ENCODE measurements around the gene ISM2.
"Not testable (repeated sequence)": the region's sequence is repeated elsewhere in the genome, so short reads cannot be mapped to it uniquely, and the experiment has no call there.

The ISM2 gene

DNA sequence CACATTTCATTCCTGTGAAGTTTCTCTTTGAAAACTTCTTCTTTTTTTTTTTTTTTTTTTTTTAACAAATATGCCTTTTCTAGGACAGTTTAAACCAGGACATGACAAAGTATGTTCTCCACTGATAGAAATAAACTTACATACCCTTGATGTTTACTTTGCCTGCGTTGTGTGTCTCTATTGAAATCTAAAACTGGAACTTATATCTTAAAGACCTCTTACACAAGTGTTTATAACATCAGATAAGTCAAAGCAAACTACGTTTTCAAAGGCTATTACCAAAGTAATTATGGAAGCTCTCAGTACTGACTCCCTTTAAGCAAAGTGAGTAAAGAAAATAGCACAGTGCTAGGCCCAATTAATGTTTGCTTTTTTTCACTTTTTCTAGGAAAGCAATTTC lies 30.6 kb upstream of the ISM2 start:
- Histone ChIP-seq H3K9me3 (ENCODE audit: control insufficient read depth, insufficient read depth, low read length) (no peaks in the 10 kb centered on the region), H3K27me3 (ENCODE audit: control insufficient read depth, insufficient read depth, low read length) (no peaks in the 10 kb centered on the region), H3K4me3 (ENCODE audit: low read depth, low read length) (no peak overlapping the region)

DNA sequence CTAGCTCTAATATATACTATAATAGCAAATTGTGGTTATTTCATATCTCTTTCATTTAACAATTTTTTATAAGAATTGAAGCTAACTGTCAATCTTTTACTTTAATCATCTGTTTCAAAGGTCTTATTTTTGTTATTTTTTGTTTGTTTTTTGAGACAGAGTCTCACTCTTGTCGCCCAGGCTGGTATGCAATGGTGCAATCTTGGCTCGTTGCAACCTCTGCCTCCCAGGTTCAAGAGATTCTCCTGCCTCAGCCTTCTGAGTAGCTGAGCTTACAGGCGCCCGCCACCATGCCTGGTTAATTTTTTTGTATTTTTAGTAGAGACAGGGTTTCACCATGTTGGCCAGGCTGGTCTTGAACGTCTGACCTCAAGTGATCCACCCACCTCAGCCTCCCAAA lies 30.1 kb upstream of the ISM2 start:
- H3K9ac ChIP-seq (ENCODE audit: low read depth, low read length); H3K27me3 ChIP-seq (ENCODE audit: control insufficient read depth, insufficient read depth, low read length); H3K4me3 ChIP-seq (ENCODE audit: low read depth, low read length); H3K4me1 ChIP-seq (ENCODE audit: control insufficient read depth, insufficient read depth, low read length); H3K36me3 ChIP-seq (ENCODE audit: control insufficient read depth, insufficient read depth, low read length); H3K9me3 ChIP-seq (ENCODE audit: control insufficient read depth, insufficient read depth, low read length): not testable (repeated sequence)

More for the DNA sequence above, 30.6 kb upstream of the ISM2 start:
- no peaks in the 10 kb centered on the region for H3K36me3 ChIP-seq (ENCODE audit: control insufficient read depth, insufficient read depth, low read length)
- H3K9ac ChIP-seq (ENCODE audit: low read depth, low read length) = no peak overlapping the region
- no peaks in the 10 kb centered on the region for H3K4me1 ChIP-seq (ENCODE audit: control insufficient read depth, insufficient read depth, low read length)

DNA sequence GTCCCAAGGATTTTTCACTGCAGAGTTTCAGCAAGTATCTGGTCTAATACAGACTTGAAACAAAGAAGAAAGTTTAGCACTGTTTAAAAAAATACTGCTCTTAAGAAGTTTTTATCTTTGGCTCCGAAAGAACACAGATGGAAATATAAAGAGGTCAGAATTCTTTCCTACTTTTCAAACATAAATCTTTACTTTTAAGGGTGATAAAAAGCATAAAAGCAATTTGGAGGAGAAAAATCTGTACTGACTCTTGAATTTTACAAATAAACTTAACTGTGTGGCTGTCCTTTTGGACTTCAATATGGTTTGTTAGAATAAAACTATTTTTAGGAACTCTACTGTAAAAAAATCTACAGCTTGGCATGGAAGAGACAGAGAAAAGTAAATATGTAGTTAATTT lies 27.6 kb upstream of the ISM2 start:
- no peak overlapping the region for H3K4me3 ChIP-seq (ENCODE audit: low read depth, low read length)
- H3K27me3 ChIP-seq (ENCODE audit: control insufficient read depth, insufficient read depth, low read length) = no peaks in the 10 kb centered on the region
- no peak overlapping the region for H3K9ac ChIP-seq (ENCODE audit: low read depth, low read length)
- no peaks in the 10 kb centered on the region for H3K9me3 ChIP-seq (ENCODE audit: control insufficient read depth, insufficient read depth, low read length)
- no peaks in the 10 kb centered on the region for H3K36me3 ChIP-seq (ENCODE audit: control insufficient read depth, insufficient read depth, low read length)
- no peaks in the 10 kb centered on the region for H3K4me1 ChIP-seq (ENCODE audit: control insufficient read depth, insufficient read depth, low read length)

DNA sequence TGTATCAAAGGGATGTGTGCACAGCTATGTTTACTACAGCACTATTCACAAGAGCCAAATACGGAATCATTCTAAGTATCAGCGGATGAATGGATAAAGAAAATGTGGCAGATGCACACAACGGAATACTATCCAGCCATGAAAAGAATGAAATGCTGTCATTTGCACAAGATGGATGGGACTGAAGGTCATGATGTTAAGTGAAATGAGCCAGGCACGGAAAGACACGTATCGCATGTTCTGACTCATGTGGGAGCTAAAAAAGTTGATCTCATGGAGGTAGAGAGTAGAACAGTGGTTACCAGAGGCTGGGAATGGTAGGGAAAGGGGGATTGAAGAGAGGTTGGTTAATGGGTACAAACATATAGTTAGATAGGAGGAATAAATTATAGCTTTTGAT lies 25.9 kb upstream of the ISM2 start:
- H3K4me1 ChIP-seq (ENCODE audit: control insufficient read depth, insufficient read depth, low read length) = no peaks in the 10 kb centered on the region
- no peak overlapping the region for H3K4me3 ChIP-seq (ENCODE audit: low read depth, low read length)
- H3K36me3 ChIP-seq (ENCODE audit: control insufficient read depth, insufficient read depth, low read length) = no peaks in the 10 kb centered on the region
- no peak overlapping the region for H3K9ac ChIP-seq (ENCODE audit: low read depth, low read length)
- H3K9me3 ChIP-seq (ENCODE audit: control insufficient read depth, insufficient read depth, low read length) = no peaks in the 10 kb centered on the region
- H3K27me3 ChIP-seq (ENCODE audit: control insufficient read depth, insufficient read depth, low read length) = no peaks in the 10 kb centered on the region

DNA sequence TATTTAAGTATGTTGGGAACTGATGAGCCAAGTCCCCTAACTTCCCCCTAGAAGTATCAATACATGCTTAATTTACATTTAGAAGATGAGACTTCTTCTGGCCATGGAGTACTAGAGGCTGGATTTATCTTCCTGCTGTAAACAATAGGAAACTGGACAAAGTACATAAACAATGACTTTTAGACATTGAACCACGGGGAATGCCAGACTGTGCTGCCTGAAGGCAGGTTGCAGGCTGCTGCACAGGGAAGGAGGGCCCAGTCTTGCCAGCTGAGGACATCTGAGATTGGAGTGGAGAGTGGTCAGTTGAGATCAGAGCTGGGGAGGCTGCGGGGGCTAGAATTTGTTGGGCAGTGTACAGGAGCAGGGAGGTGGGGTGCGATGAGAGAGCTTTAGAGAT lies 24.5 kb upstream of the ISM2 start:
- no peaks in the 10 kb centered on the region for H3K27me3 ChIP-seq (ENCODE audit: control insufficient read depth, insufficient read depth, low read length)
- no peaks in the 10 kb centered on the region for H3K9me3 ChIP-seq (ENCODE audit: control insufficient read depth, insufficient read depth, low read length)
- no peaks in the 10 kb centered on the region for H3K4me1 ChIP-seq (ENCODE audit: control insufficient read depth, insufficient read depth, low read length)
- no peak overlapping the region for H3K9ac ChIP-seq (ENCODE audit: low read depth, low read length)
- H3K4me3 ChIP-seq (ENCODE audit: low read depth, low read length) = no peak overlapping the region
- H3K36me3 ChIP-seq (ENCODE audit: control insufficient read depth, insufficient read depth, low read length) = no peaks in the 10 kb centered on the region

DNA sequence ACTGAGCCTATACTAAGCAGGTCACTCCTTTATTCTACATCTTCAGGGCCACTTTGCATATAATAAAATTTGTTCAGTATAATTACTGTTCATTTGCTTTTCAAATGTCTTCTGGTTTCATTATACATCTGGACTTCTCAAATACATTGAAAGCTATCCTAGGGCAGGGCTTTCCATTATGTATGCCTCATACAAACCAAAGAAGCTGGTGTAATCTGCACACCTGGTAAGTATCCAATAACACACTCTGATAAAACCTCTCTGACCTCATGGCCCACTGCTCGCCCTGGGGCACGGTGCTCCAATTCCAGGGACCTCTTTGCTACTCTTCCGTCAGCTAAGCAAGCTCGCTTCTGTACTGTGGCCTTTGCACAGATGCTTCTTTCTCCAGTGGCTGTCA lies 21.9 kb upstream of the ISM2 start:
- Histone ChIP-seq H3K4me1 (ENCODE audit: control insufficient read depth, insufficient read depth, low read length) (no peaks in the 10 kb centered on the region), H3K4me3 (ENCODE audit: low read depth, low read length) (no peak overlapping the region), H3K9me3 (ENCODE audit: control insufficient read depth, insufficient read depth, low read length) (no peaks in the 10 kb centered on the region), H3K9ac (ENCODE audit: low read depth, low read length) (no peak overlapping the region), H3K27me3 (ENCODE audit: control insufficient read depth, insufficient read depth, low read length) (no peaks in the 10 kb centered on the region), H3K36me3 (ENCODE audit: control insufficient read depth, insufficient read depth, low read length) (no peaks in the 10 kb centered on the region)

DNA sequence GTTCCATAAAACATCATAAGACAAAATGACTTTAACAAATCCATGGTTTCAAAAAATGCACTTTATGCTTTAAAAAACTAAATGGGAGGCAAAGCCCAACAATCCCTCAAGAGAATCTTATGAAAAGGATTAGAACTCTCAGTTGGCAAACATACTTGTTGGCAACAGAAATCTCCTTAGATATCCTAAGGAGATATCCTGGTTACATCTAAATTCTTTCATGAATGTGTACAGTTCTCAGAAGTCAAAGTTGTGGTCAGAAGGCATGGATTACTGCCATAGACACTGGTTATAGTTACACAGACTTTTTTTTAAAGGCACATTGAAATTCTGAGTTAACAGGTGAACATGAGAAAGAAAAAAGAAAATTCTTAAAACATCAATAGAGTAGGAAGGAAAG lies 17.5 kb upstream of the ISM2 start:
- H3K4me1 ChIP-seq (ENCODE audit: control insufficient read depth, insufficient read depth, low read length) = no peaks in the 10 kb centered on the region
- H3K9me3 ChIP-seq (ENCODE audit: control insufficient read depth, insufficient read depth, low read length) = no peaks in the 10 kb centered on the region
- no peak overlapping the region for H3K9ac ChIP-seq (ENCODE audit: low read depth, low read length)
- no peak overlapping the region for H3K4me3 ChIP-seq (ENCODE audit: low read depth, low read length)
- H3K27me3 ChIP-seq (ENCODE audit: control insufficient read depth, insufficient read depth, low read length) = no peaks in the 10 kb centered on the region
- peaks cover 5% of the 10 kb centered on the region for H3K36me3 ChIP-seq (ENCODE audit: control insufficient read depth, insufficient read depth, low read length)

DNA sequence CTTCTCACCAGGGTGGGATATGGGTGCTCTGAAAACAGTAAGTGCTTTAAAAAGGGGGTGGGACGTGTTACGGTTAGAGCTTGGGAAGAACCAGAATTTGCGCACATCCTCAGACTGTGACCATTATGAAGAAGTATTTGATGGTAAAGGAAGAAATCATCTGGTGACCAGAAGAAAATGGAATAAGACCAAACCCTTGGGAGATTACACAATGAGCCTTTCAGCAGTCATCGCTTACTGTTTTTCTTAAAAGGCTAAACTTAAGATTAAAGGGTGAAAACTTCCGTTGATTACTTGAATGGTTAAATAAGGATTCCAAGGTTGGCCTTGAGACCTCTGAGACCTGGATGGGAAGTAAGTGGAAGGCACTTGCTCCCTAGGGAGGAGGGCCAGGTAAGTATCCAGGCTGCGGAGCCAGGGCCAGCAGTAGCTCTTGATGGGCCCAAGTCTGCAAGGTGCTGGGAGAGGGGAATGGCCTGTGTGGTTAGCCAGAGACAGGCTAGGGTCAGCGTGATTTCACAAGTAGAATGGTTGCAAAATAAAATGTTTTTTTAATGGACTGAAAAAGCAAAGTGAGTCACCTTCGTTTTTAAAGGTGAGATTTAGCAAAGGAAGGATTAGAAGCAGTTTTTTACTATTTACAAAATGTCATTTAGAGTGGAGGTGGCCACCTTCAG lies 13.0 kb upstream of the ISM2 start:
- H3K9me3 ChIP-seq (ENCODE audit: control insufficient read depth, insufficient read depth, low read length) = no peaks in the 10 kb centered on the region
- H3K36me3 ChIP-seq (ENCODE audit: control insufficient read depth, insufficient read depth, low read length) = peaks cover 5% of the 10 kb centered on the region
- no peaks in the 10 kb centered on the region for H3K27me3 ChIP-seq (ENCODE audit: control insufficient read depth, insufficient read depth, low read length)
- H3K9ac ChIP-seq (ENCODE audit: low read depth, low read length) = no peak overlapping the region
- H3K4me3 ChIP-seq (ENCODE audit: low read depth, low read length) = no peak overlapping the region
- no peaks in the 10 kb centered on the region for H3K4me1 ChIP-seq (ENCODE audit: control insufficient read depth, insufficient read depth, low read length)

DNA sequence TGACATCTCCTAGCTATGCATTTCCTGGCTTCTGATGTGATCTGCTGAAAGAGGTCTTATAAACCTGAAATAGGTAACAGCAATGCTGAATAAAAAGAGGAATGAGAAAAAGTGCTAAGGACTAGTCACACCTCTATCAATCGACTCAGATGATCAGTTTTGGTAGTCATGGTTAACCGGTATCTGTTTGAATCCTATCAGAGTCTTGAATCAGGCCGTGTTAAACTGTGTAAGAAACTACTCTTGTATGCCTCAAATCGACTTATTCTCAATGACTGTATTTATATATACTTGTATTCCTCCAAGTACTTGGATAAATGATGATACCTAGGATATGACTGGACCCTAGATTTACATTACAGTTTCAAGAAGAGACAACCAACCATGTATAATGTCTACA lies 10.8 kb upstream of the ISM2 start:
- Histone ChIP-seq H3K9me3 (ENCODE audit: control insufficient read depth, insufficient read depth, low read length) (no peaks in the 10 kb centered on the region), H3K4me3 (ENCODE audit: low read depth, low read length) (no peak overlapping the region), H3K27me3 (ENCODE audit: control insufficient read depth, insufficient read depth, low read length) (no peaks in the 10 kb centered on the region), H3K4me1 (ENCODE audit: control insufficient read depth, insufficient read depth, low read length) (no peaks in the 10 kb centered on the region), H3K36me3 (ENCODE audit: control insufficient read depth, insufficient read depth, low read length) (peaks cover 5% of the 10 kb centered on the region), H3K9ac (ENCODE audit: low read depth, low read length) (no peak overlapping the region)

DNA sequence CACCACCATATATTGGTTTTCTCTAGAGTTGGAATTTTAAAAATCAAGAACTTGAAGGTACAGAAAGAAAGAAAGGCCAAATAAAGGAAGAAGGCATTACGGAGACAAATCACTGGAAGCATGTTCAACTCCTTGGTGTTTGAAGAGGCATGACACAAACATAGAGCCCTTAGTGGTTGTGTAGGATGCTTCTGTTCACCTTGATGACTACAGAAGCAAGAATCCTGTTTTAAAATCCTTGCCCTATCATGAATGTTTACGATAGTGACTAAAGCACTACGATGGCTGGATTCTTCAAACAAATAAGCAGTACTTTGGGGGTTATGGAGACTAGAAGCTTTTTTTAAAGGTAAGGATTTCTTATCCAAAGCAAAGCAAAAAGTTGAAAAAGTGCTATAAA lies 10.3 kb upstream of the ISM2 start:
- Histone ChIP-seq H3K27me3 (ENCODE audit: control insufficient read depth, insufficient read depth, low read length) (no peaks in the 10 kb centered on the region), H3K4me1 (ENCODE audit: control insufficient read depth, insufficient read depth, low read length) (no peaks in the 10 kb centered on the region), H3K4me3 (ENCODE audit: low read depth, low read length) (no peak overlapping the region), H3K9ac (ENCODE audit: low read depth, low read length) (no peak overlapping the region), H3K36me3 (ENCODE audit: control insufficient read depth, insufficient read depth, low read length) (peaks cover 5% of the 10 kb centered on the region), H3K9me3 (ENCODE audit: control insufficient read depth, insufficient read depth, low read length) (no peaks in the 10 kb centered on the region)

DNA sequence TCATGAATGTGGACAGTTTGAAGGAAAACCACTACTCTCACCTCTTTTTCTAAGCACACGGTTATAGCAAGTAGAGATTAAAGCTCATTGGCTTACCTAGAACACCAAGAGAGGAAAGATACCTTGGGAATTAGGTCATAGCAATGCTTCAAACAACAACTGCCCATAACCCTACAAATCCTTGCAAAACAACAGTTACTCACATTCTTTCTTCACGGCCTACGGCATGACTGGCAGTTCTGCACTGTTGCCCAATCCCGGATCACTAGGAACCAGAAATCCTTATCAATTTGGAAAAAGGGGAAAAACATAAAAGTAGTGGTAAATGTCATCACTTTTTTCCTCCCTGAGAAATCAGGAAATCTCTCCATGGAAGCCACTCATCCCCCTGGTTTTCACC lies 9.6 kb upstream of the ISM2 start:
- H3K36me3 ChIP-seq (ENCODE audit: control insufficient read depth, insufficient read depth, low read length) = peaks cover 5% of the 10 kb centered on the region
- no peaks in the 10 kb centered on the region for H3K4me1 ChIP-seq (ENCODE audit: control insufficient read depth, insufficient read depth, low read length)
- no peak overlapping the region for H3K4me3 ChIP-seq (ENCODE audit: low read depth, low read length)
- H3K9me3 ChIP-seq (ENCODE audit: control insufficient read depth, insufficient read depth, low read length) = no peaks in the 10 kb centered on the region
- H3K27me3 ChIP-seq (ENCODE audit: control insufficient read depth, insufficient read depth, low read length) = no peaks in the 10 kb centered on the region
- no peak overlapping the region for H3K9ac ChIP-seq (ENCODE audit: low read depth, low read length)

DNA sequence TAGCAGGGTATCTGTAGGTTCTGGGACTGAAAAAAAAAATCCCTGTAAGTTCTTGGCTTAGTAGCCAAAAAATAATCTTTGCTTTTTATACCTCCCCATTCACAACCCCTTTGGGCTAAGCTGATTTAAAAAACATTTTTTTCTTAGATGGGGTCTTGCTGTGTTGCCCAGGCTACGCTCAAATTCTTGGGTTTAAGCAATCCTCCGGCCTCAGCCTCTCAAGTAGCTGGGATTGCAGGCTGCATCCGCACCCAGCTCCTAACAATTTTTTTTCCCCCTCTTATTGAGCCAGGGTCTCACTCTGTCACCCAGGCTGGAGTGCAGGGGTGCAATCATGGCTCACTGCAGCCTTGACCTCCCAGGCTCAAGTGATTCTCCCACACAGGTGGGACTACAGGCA lies 9.1 kb upstream of the ISM2 start:
- no peak overlapping the region for H3K9ac ChIP-seq (ENCODE audit: low read depth, low read length)
- H3K36me3 ChIP-seq (ENCODE audit: control insufficient read depth, insufficient read depth, low read length) = peaks cover 5% of the 10 kb centered on the region
- H3K9me3 ChIP-seq (ENCODE audit: control insufficient read depth, insufficient read depth, low read length) = no peaks in the 10 kb centered on the region
- no peaks in the 10 kb centered on the region for H3K27me3 ChIP-seq (ENCODE audit: control insufficient read depth, insufficient read depth, low read length)
- H3K4me3 ChIP-seq (ENCODE audit: low read depth, low read length) = no peak overlapping the region
- H3K4me1 ChIP-seq (ENCODE audit: control insufficient read depth, insufficient read depth, low read length) = no peaks in the 10 kb centered on the region
